NCI-H510A treated with DMSO at 0.1 percent for 48 hours (cell line): ENCODE results near the gene ARPIN.
"Not testable (repeated sequence)": the region's sequence is repeated elsewhere in the genome, so short reads cannot be mapped to it uniquely, and the experiment has no call there.

Source experiments
- DNase-seq: peaks from one replicate; lab custom pipeline; 2025; lab: John Stamatoyannopoulos, UW

The ARPIN gene

DNA sequence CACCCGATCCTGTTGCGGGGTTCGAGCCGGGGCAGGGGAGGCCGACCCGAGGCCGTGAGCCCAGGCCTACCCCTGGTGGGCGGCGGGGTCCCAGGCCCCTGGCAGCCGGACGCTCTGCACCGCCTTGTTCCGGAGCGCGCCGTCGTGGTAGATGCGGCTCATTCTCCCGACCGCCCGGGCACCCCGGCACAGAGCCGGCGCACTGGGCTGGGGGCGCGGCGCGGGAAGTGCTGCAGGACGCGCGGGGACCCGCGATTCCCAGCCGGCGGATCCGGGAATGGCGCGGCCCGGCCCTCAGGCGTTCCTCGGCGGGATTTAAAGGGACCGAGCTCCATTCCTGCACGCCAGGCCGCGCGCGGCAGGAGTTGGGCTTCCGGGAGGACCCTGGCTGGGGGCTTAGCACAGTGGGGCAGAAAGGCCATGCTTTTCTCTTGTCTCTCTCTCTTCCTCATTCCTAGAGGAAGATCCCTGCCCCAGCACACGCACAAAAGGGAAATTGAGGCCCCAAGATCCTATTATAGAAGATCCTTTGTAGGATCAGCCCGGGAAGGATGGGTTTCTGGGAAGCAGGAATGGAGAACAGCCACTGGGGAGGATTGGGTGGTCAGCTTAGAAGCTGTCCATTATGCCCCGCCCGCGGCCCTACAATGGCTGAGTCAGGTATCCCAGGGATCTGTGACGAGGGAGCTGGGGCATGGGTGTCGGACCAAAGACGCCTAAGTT lies at the start of gene ARPIN:
Gene ARPIN (minus strand): TSS at position 279 of the 723 bp plus-strand sequence. CDS start 117 bp downstream, at position 162.
- DNase-seq = peak; percentile 11

DNA sequence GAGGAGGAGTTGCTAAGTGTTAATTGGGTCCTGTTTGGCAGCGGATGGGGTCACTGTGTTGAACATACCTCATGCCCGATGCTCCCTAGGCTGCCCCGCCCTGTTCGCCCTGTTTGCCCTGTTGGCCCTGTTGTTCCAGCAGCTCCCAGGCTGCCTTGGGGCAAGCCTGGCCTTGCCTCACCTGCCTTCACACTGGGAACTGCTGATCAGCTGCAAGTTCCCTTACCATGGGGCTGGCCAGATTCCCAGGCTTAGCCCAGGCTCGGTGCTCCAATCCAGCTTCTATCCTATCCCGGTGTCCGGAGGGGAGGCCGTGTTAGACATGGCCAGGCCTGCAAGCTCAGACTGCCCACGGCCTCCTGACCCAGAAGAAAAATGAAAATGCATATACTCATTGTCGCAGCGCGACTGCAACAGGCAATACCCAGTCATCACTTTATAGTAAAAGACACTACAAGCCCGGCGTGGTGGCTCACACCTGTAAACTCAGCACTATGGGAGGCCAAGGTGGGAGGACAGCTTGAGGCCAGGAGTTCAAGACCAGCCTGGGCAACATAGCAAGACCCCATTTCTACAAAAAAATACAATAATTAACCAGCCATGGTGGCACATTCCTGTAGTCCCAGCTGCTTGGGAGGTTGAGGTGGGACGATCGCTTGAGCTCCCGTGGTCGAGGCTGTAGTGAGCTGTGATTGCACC lies 45.5 kb upstream of the ARPIN start:
- peak; percentile 2 for DNase-seq

DNA sequence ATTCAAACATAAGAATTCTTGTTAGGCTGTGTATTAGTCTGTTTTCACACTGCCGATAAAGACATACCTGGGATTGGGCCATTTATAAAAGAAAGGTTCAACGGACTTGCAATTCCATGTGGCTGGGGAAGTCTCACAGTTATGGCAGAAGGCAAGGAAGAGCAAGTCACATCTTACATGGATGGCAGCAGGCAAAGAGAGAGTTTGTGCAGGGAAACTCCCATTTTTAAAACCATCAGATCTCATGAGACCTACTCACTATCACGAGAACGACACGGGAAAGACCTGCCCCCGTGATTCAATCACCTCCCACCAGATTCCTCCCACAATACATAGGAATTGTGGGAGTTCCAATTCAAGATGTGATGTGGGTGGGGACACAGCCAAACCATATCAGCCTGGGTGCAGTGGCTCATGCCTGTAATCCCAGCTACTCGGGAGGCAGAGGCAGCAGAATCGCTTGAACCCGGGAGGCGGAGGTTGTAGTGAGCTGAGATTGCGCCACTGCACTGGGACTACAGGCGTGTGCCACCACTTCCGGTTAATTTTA lies 42.8 kb upstream of the ARPIN start:
- not testable (repeated sequence) for DNase-seq

DNA sequence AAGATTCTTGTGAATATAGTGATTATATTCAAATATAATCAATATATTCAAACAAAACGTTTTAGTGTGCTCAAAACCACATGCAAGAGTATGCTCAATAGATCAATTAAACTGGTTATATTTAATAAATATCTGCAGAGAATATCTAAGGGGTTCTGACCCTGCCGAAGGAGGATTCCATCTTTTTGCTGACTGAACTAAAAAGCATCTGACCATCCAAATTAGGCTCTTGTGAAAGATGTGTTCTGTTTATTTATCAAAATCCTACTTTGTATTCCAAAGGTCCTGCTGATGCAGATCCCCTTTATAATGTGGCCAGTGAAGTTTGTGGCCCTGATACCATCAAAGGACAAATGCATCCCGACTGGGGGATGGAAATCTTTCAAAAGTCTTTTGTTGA lies 41.8 kb upstream of the ARPIN start:
- DNase-seq = no peak

DNA sequence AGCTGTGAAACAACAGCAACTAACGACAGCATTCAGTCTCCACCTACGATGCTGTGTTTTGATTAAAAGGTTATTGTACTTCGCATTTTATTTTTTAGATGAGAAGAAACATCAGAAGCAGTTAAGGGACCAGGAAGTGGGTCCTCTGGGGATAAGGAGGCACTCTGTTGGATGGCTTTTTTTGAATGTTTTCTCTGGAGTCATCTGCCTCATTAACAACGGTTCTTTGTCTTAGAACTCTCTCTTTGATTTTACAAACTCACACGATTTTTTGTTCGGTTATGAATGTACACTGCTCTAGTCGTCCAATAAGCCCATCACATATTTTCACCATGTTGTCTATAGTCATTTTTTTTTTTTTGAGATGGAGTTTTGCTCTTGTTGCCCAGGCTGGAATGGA lies 36.0 kb upstream of the ARPIN start:
- no peak for DNase-seq

DNA sequence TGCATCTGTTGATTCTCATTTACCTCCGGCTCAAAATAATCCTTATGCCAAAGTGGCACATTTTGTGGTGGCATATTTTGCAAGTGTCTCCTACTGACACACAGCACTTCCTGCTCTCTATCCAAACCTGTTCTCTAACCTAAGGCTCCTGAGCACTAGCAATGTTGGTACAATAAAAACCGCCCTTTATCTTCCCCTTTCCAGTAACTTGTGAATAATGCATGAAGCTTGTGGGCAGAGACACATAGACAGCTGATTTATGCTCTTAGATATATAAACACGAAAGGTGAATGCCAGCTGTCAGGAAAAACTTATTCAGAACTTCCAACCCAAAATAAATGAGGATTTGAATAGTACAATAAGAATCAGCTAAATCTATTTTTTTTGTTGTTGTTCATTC lies 34.6 kb upstream of the ARPIN start:
- no peak for DNase-seq

DNA sequence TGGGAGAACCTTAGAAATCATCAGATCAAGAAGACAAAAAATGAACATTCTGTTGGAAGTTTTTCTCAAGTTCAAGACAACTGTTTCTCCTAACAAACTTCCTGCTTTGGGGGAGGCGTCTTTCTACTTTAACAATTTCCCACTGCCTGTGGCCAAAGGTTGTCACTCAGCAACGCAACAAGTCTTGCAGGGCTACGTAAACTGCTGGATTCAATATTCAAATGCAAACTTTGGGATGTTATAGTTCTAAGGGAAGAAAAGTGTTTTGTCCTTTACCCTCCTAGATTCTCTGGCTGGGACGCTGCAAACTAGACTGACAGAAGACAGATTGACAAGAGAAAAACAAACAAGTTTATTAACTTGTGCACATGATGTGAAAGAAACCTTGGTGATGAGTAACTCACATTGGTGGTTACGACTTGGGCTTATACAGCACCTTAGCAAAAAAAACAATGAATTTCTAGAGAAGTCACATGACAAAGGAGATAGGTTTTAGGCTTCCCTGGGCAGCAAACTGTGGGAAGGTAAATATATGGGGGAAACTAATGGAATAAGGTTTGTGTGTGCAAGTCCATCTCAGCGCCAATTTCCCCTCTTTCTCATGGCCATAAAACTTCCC lies 34.0 kb upstream of the ARPIN start:
- no peak for DNase-seq

DNA sequence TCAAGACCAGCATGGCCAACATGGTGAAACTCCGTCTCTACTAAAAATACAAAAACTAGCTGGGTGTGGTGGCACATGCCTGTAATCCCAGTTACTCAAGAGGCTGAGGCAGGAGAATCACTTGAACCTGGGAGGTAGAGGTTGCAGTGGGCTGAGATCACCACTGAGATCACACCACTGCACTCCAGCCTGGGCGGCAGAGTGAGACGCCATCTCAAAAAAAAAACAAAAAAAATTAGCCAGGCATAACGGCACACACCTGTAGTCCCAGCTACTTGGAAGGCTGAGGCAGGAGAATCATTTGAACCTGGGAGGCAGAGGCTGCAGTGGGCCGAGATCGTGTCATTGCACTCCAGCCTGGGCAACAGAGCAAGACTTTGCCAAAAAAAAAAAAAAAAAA lies 31.0 kb upstream of the ARPIN start:
- not testable (repeated sequence) for DNase-seq

DNA sequence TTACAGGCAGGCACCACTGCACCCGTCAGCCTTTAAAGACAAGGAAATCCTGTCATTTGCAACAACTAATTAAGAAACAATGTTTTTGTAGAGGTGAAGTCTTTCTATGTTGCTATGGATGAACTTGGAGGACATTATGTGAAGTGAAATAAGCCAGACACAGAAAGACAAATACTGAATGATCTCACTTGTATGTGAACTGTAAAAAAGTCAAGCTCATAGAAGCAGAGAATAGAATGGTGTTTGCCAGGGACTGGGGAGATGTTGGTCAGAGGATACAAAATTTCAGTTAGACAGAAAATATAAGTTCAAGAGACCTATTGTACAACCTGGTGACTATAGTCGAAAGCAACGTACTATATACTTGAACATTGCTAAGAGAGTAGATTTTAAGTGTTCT lies 27.2 kb upstream of the ARPIN start:
- DNase-seq = no peak

DNA sequence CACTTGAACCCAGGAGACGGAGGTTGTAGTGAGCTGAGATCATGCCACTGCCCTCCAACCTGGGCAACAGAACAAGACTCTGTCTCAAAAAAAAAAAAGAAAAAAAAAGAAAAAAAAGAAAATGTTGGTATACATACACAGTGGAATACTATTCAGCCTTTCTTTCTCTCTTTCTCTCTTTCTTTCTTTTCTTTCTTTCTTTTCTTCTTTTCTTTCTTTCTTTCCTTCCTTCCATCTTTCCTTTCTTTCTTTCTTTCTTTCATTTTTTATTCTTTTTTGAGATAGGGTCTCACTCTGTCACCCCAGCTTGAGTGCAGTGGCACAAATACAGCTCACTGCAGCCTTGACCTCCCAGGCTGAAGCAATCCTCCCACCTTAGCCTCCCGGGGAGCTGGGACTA lies 26.6 kb upstream of the ARPIN start:
- DNase-seq = not testable (repeated sequence)

DNA sequence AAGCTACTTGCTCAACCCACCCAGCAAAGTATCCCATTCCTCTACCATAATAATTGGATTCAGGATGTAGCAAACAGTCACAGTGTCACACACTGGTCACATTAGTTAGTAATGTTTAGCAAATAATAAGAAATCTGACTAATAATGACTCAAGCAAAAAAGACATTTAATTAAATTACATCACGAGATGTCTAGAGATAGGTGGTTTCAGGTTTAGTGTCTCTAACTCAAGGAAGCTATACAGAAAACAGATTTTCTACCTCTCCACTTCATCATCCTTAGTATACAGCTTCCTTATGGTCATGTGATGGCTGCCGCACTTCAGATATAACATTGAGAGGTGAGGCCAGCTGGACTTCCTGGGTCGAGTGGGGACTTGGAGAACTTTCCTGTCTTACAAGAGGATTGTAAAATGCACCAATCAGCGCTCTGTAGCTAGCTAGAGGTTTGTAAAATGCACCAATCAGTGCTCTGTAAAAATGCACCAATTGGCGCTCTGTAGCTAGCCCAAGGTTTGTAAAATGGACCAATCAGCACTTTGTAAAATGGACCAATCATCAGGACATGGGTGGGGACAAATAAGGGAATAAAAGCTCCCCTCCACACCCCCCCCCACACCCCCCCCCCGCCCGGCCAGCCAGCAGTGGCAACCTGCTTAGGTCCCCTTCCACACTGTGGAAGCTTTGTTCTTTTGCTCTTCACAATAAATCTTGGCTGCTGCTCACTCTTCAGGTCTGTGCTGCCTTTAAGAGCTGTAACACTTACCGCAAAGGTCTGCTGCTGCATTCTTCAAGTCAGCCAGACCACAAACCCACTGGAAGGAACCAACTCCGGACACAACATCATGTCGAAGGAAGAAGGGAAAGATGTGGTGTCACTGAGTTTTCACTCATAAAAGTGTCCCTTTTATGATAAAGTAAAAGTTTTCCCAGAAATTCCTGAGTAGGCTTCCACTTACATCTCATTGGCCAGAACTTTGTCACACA lies 24.9 kb upstream of the ARPIN start:
- no peak for DNase-seq

DNA sequence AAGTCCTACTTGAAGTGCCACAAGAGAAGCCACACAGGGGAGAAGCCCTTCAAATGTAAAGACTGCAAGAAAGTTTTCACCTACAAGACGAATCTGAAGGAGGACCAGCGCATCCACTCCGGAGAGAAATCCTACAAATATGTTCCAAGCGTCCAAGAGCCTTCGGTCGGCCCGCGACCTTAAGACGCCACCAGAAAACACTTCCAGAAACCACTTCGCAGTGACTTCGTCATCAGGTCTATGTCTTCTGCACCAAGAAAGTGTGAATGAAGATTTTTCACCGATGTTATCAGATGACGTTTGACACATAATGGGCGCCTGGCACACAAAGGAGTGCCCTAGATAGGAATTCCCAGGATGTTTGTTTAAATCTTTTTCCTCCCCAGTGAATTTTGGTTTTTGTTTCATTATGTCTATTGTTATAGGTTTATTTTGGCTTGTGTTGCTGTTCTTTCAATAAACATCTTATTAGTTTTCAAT lies 24.1 kb upstream of the ARPIN start:
- DNase-seq = no peak

DNA sequence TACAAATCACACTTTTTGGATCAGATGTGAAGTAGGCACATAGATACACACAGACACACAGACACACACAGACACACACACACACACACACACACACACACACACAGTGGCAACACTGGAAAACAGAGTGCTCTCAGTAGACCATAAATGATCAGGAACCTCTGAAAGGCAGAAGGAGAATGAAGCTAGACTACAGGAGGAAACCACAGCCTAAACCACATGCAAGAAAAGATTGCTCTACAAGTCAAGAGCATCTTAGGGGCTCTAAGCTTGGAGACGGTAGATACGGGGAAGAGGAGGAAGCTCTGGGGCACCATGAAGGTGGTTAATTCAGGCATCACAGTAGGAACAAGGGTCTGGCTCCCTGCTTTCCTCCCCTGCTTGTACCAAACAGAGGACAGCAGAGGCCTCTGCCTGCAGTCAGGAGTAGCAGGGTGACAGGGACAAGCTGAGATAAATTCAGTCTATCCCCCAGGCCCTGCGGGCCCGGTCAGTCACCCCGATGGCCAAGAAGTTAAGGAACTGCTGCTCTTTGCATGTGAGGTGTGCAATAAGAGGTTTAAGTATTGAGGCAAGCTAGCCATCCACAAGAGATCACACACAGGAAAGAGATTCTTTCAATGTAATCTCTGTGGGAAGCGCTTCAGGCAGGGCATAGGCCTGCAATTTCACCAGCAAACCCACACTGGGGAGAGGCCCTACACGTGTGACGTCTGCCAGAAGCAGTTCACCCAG lies 23.5 kb upstream of the ARPIN start:
- no peak for DNase-seq

DNA sequence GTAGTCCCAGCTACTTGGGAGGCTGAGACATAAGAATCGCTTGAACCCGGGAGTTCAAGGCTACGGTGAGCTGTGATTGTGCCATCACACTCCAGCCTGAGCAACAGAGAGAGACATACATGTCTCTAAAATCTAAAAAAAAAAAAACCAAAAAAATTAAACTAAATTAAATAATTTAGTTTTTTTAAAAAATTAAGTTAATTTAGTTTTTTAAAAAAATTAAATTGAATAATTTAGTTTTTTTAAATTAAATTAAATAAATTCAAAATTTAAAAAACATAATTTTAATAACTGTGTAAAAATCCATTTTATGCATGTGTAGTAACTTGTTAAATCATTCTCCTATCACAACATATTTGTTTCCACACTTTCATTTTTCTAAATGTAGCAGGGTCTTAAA lies 20.1 kb upstream of the ARPIN start:
- no peak for DNase-seq

DNA sequence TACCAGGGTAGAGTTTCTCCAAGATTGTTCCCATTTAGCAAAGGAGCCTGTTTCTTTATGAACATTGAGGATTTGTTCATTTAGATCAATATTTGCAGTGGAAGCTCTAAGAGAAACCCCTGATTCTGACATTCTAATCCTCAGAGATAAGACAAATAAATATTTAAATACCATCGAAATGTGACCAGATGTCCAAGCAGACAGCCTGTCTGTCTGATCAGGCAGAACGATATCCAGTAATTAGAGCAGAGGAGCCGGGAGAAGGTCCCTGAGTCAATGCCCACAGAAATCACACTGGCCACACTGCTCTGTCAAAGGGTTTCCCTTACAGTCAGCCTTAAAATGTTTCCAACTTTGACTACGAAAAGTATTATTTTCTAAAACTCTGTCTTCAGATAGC lies 15.7 kb upstream of the ARPIN start:
- no peak for DNase-seq

DNA sequence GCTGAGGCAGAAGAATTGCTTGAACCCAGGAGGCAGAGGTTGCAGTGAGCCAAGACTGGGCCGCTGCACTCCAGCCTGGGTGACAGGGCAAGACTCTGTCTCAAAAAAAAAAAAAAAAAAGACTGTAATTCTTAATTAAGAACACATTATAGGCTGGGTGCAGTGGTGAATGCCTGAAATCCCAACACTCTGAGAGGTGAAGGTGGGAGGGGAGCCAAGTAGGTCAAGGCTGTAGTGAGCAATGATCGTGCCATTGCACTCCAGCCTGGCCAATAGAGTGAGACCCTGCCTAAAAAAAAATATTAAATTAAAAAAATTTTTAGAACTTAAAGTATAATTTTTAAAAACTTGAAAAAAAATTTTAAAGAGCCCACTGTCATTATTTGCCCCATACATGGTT lies 13.4 kb upstream of the ARPIN start:
- no peak for DNase-seq

DNA sequence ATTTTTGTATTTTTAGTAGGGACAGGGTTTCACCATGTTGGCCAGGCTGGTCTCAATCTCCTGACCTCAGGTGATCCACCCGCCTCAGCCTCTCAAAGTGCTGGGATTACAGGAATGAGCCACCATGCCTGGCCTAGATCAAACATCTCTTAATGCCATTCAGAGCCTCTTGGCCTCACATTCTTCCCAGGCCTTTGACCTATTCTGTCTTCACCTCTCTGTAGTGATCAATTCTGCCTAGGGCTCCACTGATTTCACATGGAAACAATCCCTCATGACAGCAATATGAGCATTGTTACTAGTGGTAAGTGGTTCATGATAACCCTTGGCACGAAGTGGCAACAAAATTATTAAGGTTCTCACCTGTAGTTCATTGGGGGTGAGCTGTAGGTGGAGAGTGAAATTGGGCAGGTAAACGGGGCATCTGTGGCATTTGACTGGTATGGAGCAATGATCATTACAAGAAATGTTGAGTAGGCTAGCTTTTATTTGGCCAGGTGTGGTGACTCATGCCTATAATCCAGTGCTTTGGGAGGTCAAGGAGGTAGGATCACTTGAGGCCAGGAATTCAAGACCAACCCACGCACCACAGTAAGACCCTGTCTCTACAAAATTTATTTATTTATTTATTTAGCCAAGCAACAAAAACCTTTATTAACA lies 4.8 kb upstream of the ARPIN start:
- DNase-seq = no peak

DNA sequence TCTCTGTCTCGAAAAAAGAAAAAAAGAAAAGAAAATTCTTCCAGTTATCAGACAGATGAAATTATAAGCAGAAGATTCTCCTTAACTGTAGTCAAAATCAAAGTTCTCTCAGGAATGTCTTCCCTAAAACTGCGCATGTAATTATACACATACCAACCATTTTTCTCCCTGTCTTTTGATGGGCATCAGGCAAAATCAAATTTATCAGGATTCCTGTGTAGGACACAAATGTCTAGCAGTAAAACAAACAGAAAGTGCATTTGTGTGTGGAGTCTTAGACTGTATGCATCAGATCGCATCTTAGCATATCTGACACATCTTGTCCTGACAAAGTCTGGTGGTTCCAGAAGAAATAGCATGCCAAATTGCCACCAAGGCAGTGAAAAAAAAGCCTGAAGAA lies 3.9 kb upstream of the ARPIN start:
- DNase-seq = no peak

DNA sequence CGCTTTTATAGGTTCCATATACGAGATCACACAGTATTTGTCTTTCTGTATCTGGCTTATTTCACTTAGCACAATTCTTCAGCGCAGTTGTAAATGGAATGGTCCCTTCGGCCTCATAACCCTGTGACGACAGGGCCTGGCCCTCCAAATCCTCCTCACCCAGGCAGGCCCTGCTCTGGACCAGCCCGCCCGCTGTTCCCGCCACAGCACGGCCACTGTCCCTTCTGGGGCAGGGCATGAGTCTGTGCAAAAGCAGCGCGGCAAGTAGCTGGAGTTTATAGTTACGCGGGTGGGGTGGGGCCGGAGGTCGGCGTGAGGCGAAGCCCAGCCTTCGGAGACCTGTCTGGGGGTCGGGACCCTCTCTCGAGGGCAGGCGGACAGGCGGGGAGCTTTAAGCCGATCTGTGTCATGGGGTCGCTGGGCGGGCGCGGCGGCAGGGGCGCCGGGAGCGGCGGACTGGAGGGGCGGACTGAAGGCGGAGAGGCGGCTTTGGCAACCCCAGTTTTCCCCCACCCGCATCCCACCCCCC lies 543 bp downstream of the ARPIN start:
- no peak for DNase-seq
